GM21360 (cell line): Measurements from ENCODE around the gene TSEN34.
"Not testable (repeated sequence)": the region's sequence is repeated elsewhere in the genome, so short reads cannot be mapped to it uniquely, and the experiment has no call there.

Source experiments
- ATAC-seq: cut with Tn5 transposase; IDR thresholded peaks from one replicate; pipeline ENCODE4 v1.9.1; 2021; ENCODE audit warnings: mild to moderate bottlenecking, moderate library complexity; ENCODE audit not compliant: unreplicated experiment

Gene TSEN34

GRCh38 chr19:54231077-54231931, 40.2 kb downstream of the TSEN34 start:
- ATAC-seq: no peak

- no peak for ATAC-seq
Observed at GRCh38 chr19:54233941-54234340, 42.8 kb downstream of the TSEN34 start.

GRCh38 chr19:54239491-54240371, 48.6 kb downstream of the TSEN34 start:
- not testable (repeated sequence) for ATAC-seq

GRCh38 chr19:54240372-54241336, 49.5 kb downstream of the TSEN34 start:
- ATAC-seq: not testable (repeated sequence)

- not testable (repeated sequence) for ATAC-seq
Observed at GRCh38 chr19:54242234-54242633, 51.1 kb downstream of the TSEN34 start.

GRCh38 chr19:54242646-54243045, 51.5 kb downstream of the TSEN34 start, which contains the start of gene LILRA6:
Gene LILRA6 (minus strand): TSS chr19:54242790.
- ATAC-seq: not testable (repeated sequence)

GRCh38 chr19:54243809-54244208, 52.7 kb downstream of the TSEN34 start:
- ATAC-seq: not testable (repeated sequence)
